ENCODE data around the gene NAALADL2. TPM values are rescaled to one million over a fixed set of nuclear protein-coding genes. Genes with fewer than 3 reads are reported as not detected.

The NAALADL2 gene
- total and polyA plus RNA-seq, 7 donors: 0.56 to 3.3 (median 1.6) TPM

GRCh38 chr3:175605851-175606250 is 746.7 kb downstream of the NAALADL2 start:
- Histone ChIP-seq H3K4me3 (no peak overlapping the region), H3K27me3 (ENCODE audit: insufficient read depth in 3 of 3, low read length in 2 of 3) (no peaks in the 10 kb centered on the region), H3K4me1 (no peaks in the 10 kb centered on the region), H3K27ac (no peak overlapping the region), H3K9me3 (no peaks in the 10 kb centered on the region), H3K36me3 (ENCODE audit: insufficient read depth in 1 of 2, low read depth in 1 of 2) (no peaks in the 10 kb centered on the region)
- no peak for ATAC-seq
- 42 to 49% (median 43%) methylated on average over 2 of the region's 2 CpGs for WGBS, 3 donors
- DNase-seq: no peak
- TF ChIP-seq, protein P1, sequence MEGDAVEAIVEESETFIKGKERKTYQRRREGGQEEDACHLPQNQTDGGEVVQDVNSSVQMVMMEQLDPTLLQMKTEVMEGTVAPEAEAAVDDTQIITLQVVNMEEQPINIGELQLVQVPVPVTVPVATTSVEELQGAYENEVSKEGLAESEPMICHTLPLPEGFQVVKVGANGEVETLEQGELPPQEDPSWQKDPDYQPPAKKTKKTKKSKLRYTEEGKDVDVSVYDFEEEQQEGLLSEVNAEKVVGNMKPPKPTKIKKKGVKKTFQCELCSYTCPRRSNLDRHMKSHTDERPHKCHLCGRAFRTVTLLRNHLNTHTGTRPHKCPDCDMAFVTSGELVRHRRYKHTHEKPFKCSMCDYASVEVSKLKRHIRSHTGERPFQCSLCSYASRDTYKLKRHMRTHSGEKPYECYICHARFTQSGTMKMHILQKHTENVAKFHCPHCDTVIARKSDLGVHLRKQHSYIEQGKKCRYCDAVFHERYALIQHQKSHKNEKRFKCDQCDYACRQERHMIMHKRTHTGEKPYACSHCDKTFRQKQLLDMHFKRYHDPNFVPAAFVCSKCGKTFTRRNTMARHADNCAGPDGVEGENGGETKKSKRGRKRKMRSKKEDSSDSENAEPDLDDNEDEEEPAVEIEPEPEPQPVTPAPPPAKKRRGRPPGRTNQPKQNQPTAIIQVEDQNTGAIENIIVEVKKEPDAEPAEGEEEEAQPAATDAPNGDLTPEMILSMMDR (IDR thresholded peaks at IDR 0.05): no peak
- intact Hi-C loops (cut with DNase I): no loop called here

DNA sequence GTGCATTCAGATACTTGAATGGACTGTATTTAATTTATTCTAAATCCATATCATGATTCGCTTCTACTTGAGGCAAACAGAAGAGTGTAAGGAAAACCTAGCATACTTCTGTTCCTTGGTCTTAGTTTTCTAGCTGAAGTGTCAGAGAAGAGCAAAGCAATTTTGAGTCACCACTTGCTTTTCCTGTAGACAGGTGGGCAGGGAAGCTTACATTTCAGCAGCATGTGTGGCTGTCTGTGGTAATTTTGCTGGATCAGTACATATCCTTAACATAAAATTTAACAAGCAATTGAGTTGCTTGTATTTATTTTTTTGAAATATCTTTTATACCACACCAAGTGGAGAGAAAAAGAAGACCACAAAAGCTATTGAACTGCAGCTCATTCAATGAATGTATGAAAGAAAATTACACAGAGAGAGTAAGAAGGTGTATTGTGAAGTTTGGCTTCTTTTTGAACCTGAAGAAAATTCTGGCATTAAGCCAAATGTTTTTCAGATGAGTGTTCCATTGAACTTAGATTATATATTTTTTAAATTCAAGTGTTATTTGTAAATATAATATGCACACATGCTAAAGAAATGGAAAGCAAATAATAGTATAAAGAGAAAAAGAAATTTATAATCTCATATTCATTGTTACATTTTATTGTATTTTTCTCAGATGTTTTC is 747.6 kb downstream of the NAALADL2 start:
- Histone ChIP-seq H3K27ac (no peak overlapping the region), H3K9me3 (no peaks in the 10 kb centered on the region), H3K36me3 (ENCODE audit: insufficient read depth in 1 of 2, low read depth in 1 of 2) (no peaks in the 10 kb centered on the region), H3K4me3 (no peak overlapping the region), H3K4me1 (no peaks in the 10 kb centered on the region), H3K27me3 (ENCODE audit: insufficient read depth in 3 of 3, low read length in 2 of 3) (no peaks in the 10 kb centered on the region)
- intact Hi-C loops (cut with DNase I): no loop called here
- WGBS, 3 donors: 78 to 87% (median 79%) methylated on average over 1 of the region's 1 CpG
- no peak for ATAC-seq
- no peak for DNase-seq
- TF ChIP-seq, protein P1 (IDR thresholded peaks at IDR 0.05): no peak

GRCh38 chr3:175608356-175608755 is 749.2 kb downstream of the NAALADL2 start:
- Histone ChIP-seq H3K27ac (no peak overlapping the region), H3K36me3 (ENCODE audit: insufficient read depth in 1 of 2, low read depth in 1 of 2) (no peaks in the 10 kb centered on the region), H3K9me3 (no peaks in the 10 kb centered on the region), H3K4me3 (no peak overlapping the region), H3K4me1 (no peaks in the 10 kb centered on the region), H3K27me3 (ENCODE audit: insufficient read depth in 3 of 3, low read length in 2 of 3) (no peaks in the 10 kb centered on the region)
- TF ChIP-seq, protein P1 (IDR thresholded peaks at IDR 0.05): no peak
- no peak for ATAC-seq
- intact Hi-C loops (cut with DNase I): no loop called here
- WGBS, 3 donors: 78 to 84% (median 82%) methylated on average over 5 of the region's 5 CpGs
- DNase-seq: no peak

DNA sequence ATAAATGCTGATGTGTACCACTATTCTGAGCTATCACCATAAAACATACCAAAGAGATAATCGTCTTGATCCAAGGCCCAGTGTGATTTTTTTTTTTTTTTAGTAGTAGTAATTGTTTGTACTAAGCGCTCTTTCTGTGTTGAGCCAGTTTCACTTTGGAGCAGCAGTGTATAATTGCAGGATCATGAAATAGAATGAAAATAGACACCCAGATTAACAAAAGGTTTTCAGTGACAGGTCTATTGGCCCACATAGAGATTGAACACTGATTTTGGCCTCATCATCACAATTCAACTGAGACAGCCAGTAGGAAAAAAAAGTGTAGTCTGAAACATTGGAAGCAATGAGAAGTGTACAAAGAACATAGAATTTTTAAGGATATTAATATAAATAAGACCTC is 749.8 kb downstream of the NAALADL2 start:
- TF ChIP-seq, protein P1 (IDR thresholded peaks at IDR 0.05): no peak
- Histone ChIP-seq H3K4me1 (no peaks in the 10 kb centered on the region), H3K36me3 (ENCODE audit: insufficient read depth in 1 of 2, low read depth in 1 of 2) (no peaks in the 10 kb centered on the region), H3K4me3 (no peak overlapping the region), H3K9me3 (no peaks in the 10 kb centered on the region), H3K27ac (no peak overlapping the region), H3K27me3 (ENCODE audit: insufficient read depth in 3 of 3, low read length in 2 of 3) (no peaks in the 10 kb centered on the region)
- WGBS, 3 donors: 84 to 91% (median 87%) methylated on average over 2 of the region's 2 CpGs
- intact Hi-C loops (cut with DNase I): no loop called here
- ATAC-seq (no peak), DNase-seq (no peak)

All from psoas muscle (tissue), 8 donors.